WERI-Rb-1 (cell line): Measurements from ENCODE around the gene PDSS1.
"Not testable (repeated sequence)": the region's sequence is repeated elsewhere in the genome, so short reads cannot be mapped to it uniquely, and the experiment has no call there.

Experiments
- DNase-seq: peaks from one replicate; pipeline ENCODE4 v3.0.0-alpha.2; 2020
- H3K27ac ChIP-seq: fragments of 250-450 bp; sonication (Bioruptor Pico); 2 replicates; pipeline ENCODE4 v1.5.1; 2020; ENCODE audit warnings: mild to moderate bottlenecking, moderate library complexity
- H3K27me3 ChIP-seq: fragments of 250-450 bp; sonication (Bioruptor Pico); 2 replicates; pipeline ENCODE4 v1.5.1; 2021; ENCODE audit warnings: mild to moderate bottlenecking, low read depth, moderate library complexity; ENCODE audit not compliant: insufficient read depth, severe bottlenecking
- H3K36me3 ChIP-seq: fragments of 250-450 bp; sonication (Bioruptor Pico); 2 replicates; pipeline ENCODE4 v1.5.1; 2020; ENCODE audit warnings: mild to moderate bottlenecking, moderate library complexity
- H3K4me3 ChIP-seq: 2 replicates; pipeline ENCODE4 v1.5.1; 2011; ENCODE audit warnings: low read depth, mild to moderate bottlenecking, control low read depth, low read length
- H3K9me3 ChIP-seq: fragments of 250-450 bp; sonication (Bioruptor Pico); 2 replicates; pipeline ENCODE4 v1.5.1; 2021; ENCODE audit warnings: mild to moderate bottlenecking, moderate library complexity; ENCODE audit not compliant: severe bottlenecking
- CTCF ChIP-seq: IDR thresholded peaks from 2 replicates; pipeline ENCODE4 v1.5.1; 2011; ENCODE audit warnings: low read depth, mild to moderate bottlenecking, control low read depth, inconsistent platforms, low read length

The PDSS1 gene

DNA sequence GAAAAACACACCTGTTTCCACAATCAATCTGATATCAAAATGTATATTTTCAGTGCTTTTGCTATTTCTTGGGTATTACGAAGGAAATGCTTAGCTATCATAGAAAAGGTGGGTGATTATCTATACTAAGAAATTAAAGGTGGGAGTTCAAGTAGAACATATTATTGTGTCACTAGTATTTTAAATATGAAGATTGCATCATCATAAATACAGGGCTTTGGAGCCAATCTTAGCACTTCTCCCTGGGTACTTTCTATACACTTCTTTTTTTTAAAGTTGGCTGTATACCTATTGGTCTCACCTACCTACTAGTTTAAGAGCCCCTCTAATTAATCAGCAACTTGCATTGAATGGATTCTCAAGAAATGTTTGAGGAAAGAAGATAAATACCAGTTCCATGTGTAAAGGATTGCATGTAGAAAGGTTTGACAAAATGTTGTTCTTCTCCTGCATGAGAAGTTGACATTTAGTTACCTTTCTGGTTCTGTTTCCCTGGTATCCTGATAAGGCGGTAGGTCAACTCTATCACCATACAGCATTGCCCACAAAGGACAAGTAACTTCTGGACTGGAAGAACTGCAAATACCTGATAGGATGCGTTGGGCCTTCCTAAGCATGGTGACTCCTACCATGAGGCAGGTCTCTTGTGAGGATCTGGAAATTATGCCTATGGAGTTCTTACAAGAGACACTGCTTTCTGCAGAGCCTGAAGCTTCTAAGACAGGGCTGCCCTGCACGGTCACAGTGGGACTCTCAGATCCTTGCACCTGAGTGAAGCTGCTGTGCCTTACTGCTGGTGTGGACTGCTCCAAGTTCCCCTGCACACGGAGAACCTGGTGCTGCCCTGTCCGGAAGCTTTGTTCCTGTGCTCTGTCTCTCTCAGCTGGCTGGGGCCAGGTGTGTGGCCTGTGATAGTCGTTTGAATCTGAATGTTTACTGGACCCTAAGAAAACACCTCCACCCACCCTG lies 32.1 kb upstream of the PDSS1 start:
- Histone ChIP-seq H3K36me3 (no peaks in the 10 kb centered on the region), H3K4me3 (no peak overlapping the region), H3K9me3 (no peaks in the 10 kb centered on the region), H3K27me3 (no peaks in the 10 kb centered on the region), H3K27ac (no peak overlapping the region)
- no peak for TF ChIP-seq CTCF
- DNase-seq = no peak

DNA sequence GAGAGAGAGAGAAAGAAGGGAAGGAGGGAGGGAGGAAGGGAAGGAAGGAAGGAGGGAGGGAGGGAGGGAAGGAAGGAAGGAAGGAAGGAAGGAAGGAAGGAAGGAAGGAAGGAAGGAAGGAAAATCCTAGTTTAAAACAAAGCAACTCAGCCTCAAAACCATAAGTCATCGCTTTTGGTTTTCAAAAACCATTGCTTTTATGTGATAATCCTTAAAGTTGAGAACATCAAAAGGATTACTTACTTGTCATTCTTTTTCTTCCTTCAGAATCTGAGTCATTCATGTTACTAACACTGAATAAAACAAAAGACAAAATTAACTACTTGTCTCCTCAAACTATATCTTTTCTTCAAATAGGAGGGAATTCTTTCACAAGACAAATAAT lies 21.6 kb upstream of the PDSS1 start:
- DNase-seq = no peak
- Histone ChIP-seq H3K36me3 (no peaks in the 10 kb centered on the region), H3K9me3 (no peaks in the 10 kb centered on the region), H3K27me3 (no peaks in the 10 kb centered on the region), H3K27ac (no peak overlapping the region), H3K4me3 (no peak overlapping the region)
- TF ChIP-seq CTCF = no peak

GRCh38 chr10:26679588-26679987 lies 17.9 kb upstream of the PDSS1 start:
- no peaks in the 10 kb centered on the region for H3K36me3 ChIP-seq
- no peak for DNase-seq
- H3K27me3 ChIP-seq = no peaks in the 10 kb centered on the region
- no peak for TF ChIP-seq CTCF
- no peak overlapping the region for H3K4me3 ChIP-seq
- no peak overlapping the region for H3K27ac ChIP-seq
- no peaks in the 10 kb centered on the region for H3K9me3 ChIP-seq

DNA sequence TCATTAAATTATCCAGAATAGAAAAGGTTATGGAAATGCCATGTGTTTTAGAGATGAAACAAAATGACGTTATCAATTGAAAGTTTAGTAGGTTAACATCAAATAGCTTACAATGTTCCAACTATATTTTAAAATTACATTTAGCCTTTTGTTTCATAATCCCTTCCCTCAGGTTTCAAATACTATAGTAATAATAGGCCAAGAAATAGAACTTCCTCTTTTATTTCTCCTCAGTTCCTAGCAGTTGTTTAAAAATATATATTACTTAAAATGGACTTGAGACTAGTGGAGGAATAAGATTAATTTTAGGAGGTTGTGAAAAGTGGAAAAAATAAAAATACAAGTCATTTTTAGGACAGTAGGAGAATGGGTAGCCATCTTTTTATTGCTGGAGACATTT lies 16.4 kb upstream of the PDSS1 start:
- no peak overlapping the region for H3K4me3 ChIP-seq
- no peaks in the 10 kb centered on the region for H3K36me3 ChIP-seq
- no peak for DNase-seq
- H3K9me3 ChIP-seq = no peaks in the 10 kb centered on the region
- no peak for TF ChIP-seq CTCF
- H3K27me3 ChIP-seq = no peaks in the 10 kb centered on the region
- H3K27ac ChIP-seq = no peak overlapping the region

DNA sequence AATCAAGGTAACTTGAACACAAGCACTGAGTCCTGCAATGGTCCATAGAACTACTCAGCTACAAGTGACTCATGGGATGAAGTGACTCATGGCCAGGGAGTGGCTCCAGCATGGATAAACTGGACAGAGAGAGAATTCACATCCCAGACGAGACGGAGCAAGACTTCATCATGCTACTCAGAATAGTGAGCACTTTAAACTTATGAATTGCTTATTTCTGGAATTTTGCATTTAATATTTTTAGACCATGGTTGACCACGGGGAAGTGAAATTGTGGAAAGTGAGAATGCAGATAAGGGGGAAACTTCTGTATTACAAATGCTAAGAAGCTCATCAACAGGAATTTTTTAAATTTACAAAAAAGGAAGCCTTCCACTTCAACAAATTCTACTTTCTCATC lies 15.5 kb upstream of the PDSS1 start:
- not testable (repeated sequence) for H3K4me3 ChIP-seq, H3K36me3 ChIP-seq, DNase-seq, H3K27ac ChIP-seq, H3K27me3 ChIP-seq, H3K9me3 ChIP-seq

GRCh38 chr10:26682931-26683330 lies 14.6 kb upstream of the PDSS1 start:
- no peaks in the 10 kb centered on the region for H3K36me3 ChIP-seq
- no peak for DNase-seq

More at GRCh38 chr10:26682931-26683330, 14.6 kb upstream of the PDSS1 start:
- Histone ChIP-seq H3K4me3 (no peak overlapping the region), H3K9me3 (no peaks in the 10 kb centered on the region), H3K27ac (no peak overlapping the region), H3K27me3 (no peaks in the 10 kb centered on the region)
- no peak for TF ChIP-seq CTCF
